A549 (cell line): ENCODE measurements around the gene IMP3. TPM values are rescaled to one million over a fixed set of nuclear protein-coding genes. Genes with fewer than 3 reads are reported as not detected.
"Not testable (repeated sequence)": the region's sequence is repeated elsewhere in the genome, so short reads cannot be mapped to it uniquely, and the experiment has no call there.

Experiments used
- ATAC-seq, 2 experiments: fragments of 200-7000 bp in 1 of 2; fragments of >200 bp in 1 of 2; cut with Nextera tagmentation in 1 of 2; cut with Tn5 transposase in 1 of 2; 3 replicates each; pipeline versions ENCODE4 v1.8.0 to v1.9.1; 2018 to 2020; ENCODE audit warnings: mild to moderate bottlenecking in 1 of 2, moderate library complexity in 1 of 2
- CTCF ChIA-PET: fragments of 300-600 bp; sonication (Branson Sonifier 250); formaldehyde crosslinking; extraction: SDS; loops from one replicate; lab custom pipeline; 2021; ENCODE audit warnings: antibody characterized with exemption, inconsistent platforms; lab: Yijun Ruan, JAX
- POLR2A ChIA-PET: fragments of 350-600 bp; formaldehyde crosslinking; extraction: SDS; loops from one replicate; lab custom pipeline; 2021; ENCODE audit warnings: antibody characterized with exemption, inconsistent platforms; lab: Yijun Ruan, JAX
- DNase-seq, 2 experiments: peaks; one replicate each; pipeline versions ENCODE4 v3.0.0 to v3.0.0-alpha.2; 2011 to 2016; ENCODE audit warnings: low read depth in 1 of 2, low spot score in 1 of 2
- FAIRE-seq: peaks from 2 replicates; lab custom pipeline; 2011; peaks lifted over from hg19 to GRCh38; lab: Jason Lieb, UNC
- H3K27ac ChIP-seq, 2 experiments: fragments of >200 bp; sonication (Bioruptor Twin); formaldehyde crosslinking; 3 replicates each; pipeline ENCODE4 v1.5.1; 2016 to 2017
- H3K4me1 ChIP-seq: fragments of >200 bp; sonication (Bioruptor Twin); formaldehyde crosslinking; 3 replicates; pipeline ENCODE4 v1.6.1; 2016
- H3K4me2 ChIP-seq: fragments of >200 bp; sonication (Bioruptor Twin); formaldehyde crosslinking; 3 replicates; pipeline ENCODE4 v1.6.1; 2016
- H3K4me3 ChIP-seq: fragments of >200 bp; sonication (Bioruptor Twin); formaldehyde crosslinking; 3 replicates; pipeline ENCODE4 v1.5.1; 2016
- H3K9me3 ChIP-seq: fragments of >200 bp; sonication (Bioruptor Twin); formaldehyde crosslinking; 3 replicates; pipeline ENCODE4 v1.6.1; 2016
- BHLHE40 ChIP-seq: IDR thresholded peaks from 2 replicates; pipeline ENCODE4 v1.6.1; 2012; ENCODE audit warnings: low read depth, low read length, inconsistent platforms
- CBX8 ChIP-seq: fragments of 200-600 bp; sonication (generic); IDR thresholded peaks from 2 replicates; pipeline ENCODE4 v1.6.1; 2016
- EHMT2 ChIP-seq: fragments of 200-600 bp; sonication (generic); IDR thresholded peaks from 2 replicates; pipeline ENCODE4 v1.6.1; 2016; ENCODE audit warnings: antibody characterized with exemption, low read depth, mild to moderate bottlenecking, moderate library complexity
- ESRRA ChIP-seq: fragments of 150-350 bp; IDR thresholded peaks from 2 replicates; pipeline ENCODE4 v1.6.1; 2014; ENCODE audit warnings: mild to moderate bottlenecking, low read length, borderline replicate concordance
- FOSB ChIP-seq: fragments of 250-450 bp; sonication (Bioruptor Pico); IDR thresholded peaks from 2 replicates; pipeline ENCODE4 v1.5.0; 2020; ENCODE audit warnings: mild to moderate bottlenecking, moderate library complexity
- FOXS1 ChIP-seq: fragments of 250-450 bp; sonication (Bioruptor Pico); IDR thresholded peaks from 2 replicates; pipeline ENCODE4 v1.5.0; 2020; ENCODE audit warnings: mild to moderate bottlenecking, moderate library complexity
- HES2 ChIP-seq: fragments of >200 bp; sonication (Bioruptor Twin); formaldehyde crosslinking; IDR thresholded peaks from 2 replicates; pipeline ENCODE4 v1.6.1; 2016
- HMGXB4 ChIP-seq: fragments of 250-450 bp; sonication (Bioruptor Pico); IDR thresholded peaks from 2 replicates; pipeline ENCODE4 v1.5.0; 2021; ENCODE audit warnings: mild to moderate bottlenecking, moderate library complexity, borderline replicate concordance
- HOXB13 ChIP-seq: fragments of 250-450 bp; sonication (Bioruptor Pico); IDR thresholded peaks from 2 replicates; pipeline ENCODE4 v1.5.0; 2020; ENCODE audit warnings: low read depth, mild to moderate bottlenecking, moderate library complexity
- MAZ ChIP-seq: fragments of 150-350 bp; IDR thresholded peaks from 2 replicates; pipeline ENCODE4 v1.6.1; 2014; ENCODE audit warnings: antibody characterized with exemption, low read depth, low read length, borderline replicate concordance
- PBX3 ChIP-seq: IDR thresholded peaks from 2 replicates; pipeline ENCODE4 v1.6.1; 2012
- SREBF2 ChIP-seq: fragments of 450-650 bp; IDR thresholded peaks from 2 replicates; pipeline ENCODE4 v1.6.1; 2014; ENCODE audit warnings: mild to moderate bottlenecking, moderate library complexity
- TFCP2L1 ChIP-seq: fragments of 250-450 bp; sonication (Bioruptor Pico); IDR thresholded peaks from 2 replicates; pipeline ENCODE4 v1.5.0; 2021; ENCODE audit warnings: mild to moderate bottlenecking
- ZFP36 ChIP-seq: fragments of 450-650 bp; IDR thresholded peaks from 2 replicates; pipeline ENCODE4 v1.6.1; 2014; ENCODE audit warnings: borderline replicate concordance; ENCODE audit not compliant: partially characterized antibody
- WGBS: methylation state at CpG from one replicate; pipeline ENCODE4 v1.1.6; 2017; ENCODE audit errors: missing lambda C conversion rate; 5-methylcytosine and 5-hydroxymethylcytosine counted together
- polyA plus RNA-seq, 4 experiments: library from polyadenylated mRNA; depleted of rRNA in 3 of 4; stranded (reverse); fragments of >200 nt; fragmentation: RNase III in 1 of 4; extraction: RNeasy Plus Mini Kit Qiagen cat#74134 plus additional on column Dnase treatment in 1 of 4; gene quantifications; 2 replicates in 3 of 4; 3 replicates in 1 of 4; pipeline ENCODE4 v1.2.3, GENCODE V29; 2011 to 2017

IMP3 gene
- polyA plus RNA-seq, 2 of the 4 experiments (the other 2 are of a cell fraction): 90.0 to 94.7 TPM

- peaks cover 18% of the 10 kb centered on the region for H3K4me1 ChIP-seq
- no peak for FAIRE-seq
- H3K4me3 ChIP-seq: 0 out of 3 replicates have a peak overlapping the region, but pooled peaks have one; percentile 67
- peak overlapping the region; percentile 91 for H3K4me2 ChIP-seq
- WGBS: 93% methylated on average over 4 of the region's 4 CpGs
- ATAC-seq: no peak
- H3K27ac ChIP-seq: 0 out of 6 replicates have a peak overlapping the region, but pooled peaks of 1 of the 2 experiments have one; percentile 6
- TF ChIP-seq SREBF2: no peak
- no peak for TF ChIP-seq HOXB13 (CRISPR knock-in tag)
- no peak for TF ChIP-seq PBX3
- TF ChIP-seq TFCP2L1: no peak
- TF ChIP-seq ZFP36: no peak
- TF ChIP-seq CBX8: no peak
- TF ChIP-seq BHLHE40: no peak
- CTCF ChIA-PET: interaction anchor here (0.6 to 19.9 kb wide), 15 partner anchors 8 to 269 kb away, joined by 3 to 394 read pairs (median 5); partner anchors contain the start of genes MAN2C1, SNUPN and SNX33
- no peak for DNase-seq
- no peaks in the 10 kb centered on the region for H3K9me3 ChIP-seq
- POLR2A ChIA-PET: interaction anchor here (1.3 to 4.4 kb wide), 4 partner anchors 10 to 269 kb away, joined by 16 to 94 read pairs (median 50); partner anchors contain the start of genes MAN2C1, SIN3A, SNUPN and SNX33
Observed at GRCh38 chr15:75637245-75638009, 2.6 kb downstream of the IMP3 start.

GRCh38 chr15:75636026-75636425, 4.0 kb downstream of the IMP3 start:
- 82% methylated on average over 6 of the region's 6 CpGs for WGBS
- peaks cover 11% of the 10 kb centered on the region for H3K4me1 ChIP-seq
- no peak for TF ChIP-seq FOSB (CRISPR knock-in tag)
- no peak for TF ChIP-seq FOXS1 (CRISPR knock-in tag)
- no peak for TF ChIP-seq MAZ
- TF ChIP-seq EHMT2: no peak
- no peak for DNase-seq
- no peaks in the 10 kb centered on the region for H3K9me3 ChIP-seq
- no peak overlapping the region for H3K4me3 ChIP-seq
- no peak overlapping the region for H3K4me2 ChIP-seq
- no peak overlapping the region for H3K27ac ChIP-seq
- no peak for FAIRE-seq
- ChIA-PET CTCF (interaction anchor here (0.6 to 19.9 kb wide), 6 partner anchors 7 to 268 kb away, joined by 3 to 394 read pairs (median 6); partner anchors contain the start of gene SNX33), POLR2A (interaction anchor here (0.7 to 3.0 kb wide), 5 partner anchors 10 to 185 kb away, joined by 3 to 22 read pairs (median 3); partner anchors contain the start of genes PTPN9, SIN3A, SNUPN and SNX33)
- no peak for ATAC-seq

- ATAC-seq, POLR2A ChIA-PET, H3K4me3 ChIP-seq, H3K9me3 ChIP-seq, H3K27ac ChIP-seq, H3K4me2 ChIP-seq, FAIRE-seq, DNase-seq: not testable (repeated sequence)
- CTCF ChIA-PET: interaction anchor here (1.2 to 19.9 kb wide), 4 partner anchors 14 to 266 kb away, joined by 5 to 394 read pairs (median 12); partner anchors contain the start of genes MAN2C1 and SNX33
- peaks cover 11% of the 10 kb centered on the region for H3K4me1 ChIP-seq
- 90% methylated on average over 7 of the region's 7 CpGs for WGBS
Observed at GRCh38 chr15:75633922-75634321, 6.1 kb downstream of the IMP3 start.

GRCh38 chr15:75631935-75632334, 8.1 kb downstream of the IMP3 start:
- Histone ChIP-seq H3K9me3 (no peaks in the 10 kb centered on the region), H3K27ac (no peak overlapping the region), H3K4me3 (no peak overlapping the region), H3K4me1 (peaks cover 10% of the 10 kb centered on the region), H3K4me2 (no peak overlapping the region)
- FAIRE-seq (no peak), ATAC-seq (0 out of 6 replicates have a peak, but pooled peaks of 1 of the 2 experiments have one; percentile 22), DNase-seq (no peak)
- TF ChIP-seq HES2: no peak
- TF ChIP-seq HMGXB4 (CRISPR knock-in tag): no peak
- TF ChIP-seq ESRRA: no peak
- no peak for TF ChIP-seq CBX8
- POLR2A ChIA-PET: no interaction called here
- CTCF ChIA-PET: interaction anchor here (0.8 to 19.9 kb wide), 3 partner anchors 14 to 53 kb away, joined by 3 to 394 read pairs (median 4); partner anchors contain the start of gene PTPN9
